DND-41 (cell line): ENCODE results near the gene TBC1D1.

Experiments used
- EZH2 ChIP-seq: IDR thresholded peaks from 3 replicates; pipeline ENCODE4 v1.6.1; 2012; ENCODE audit warnings: borderline replicate concordance, low read depth, mild to moderate bottlenecking, moderate library complexity, low read length, inconsistent platforms; ENCODE audit not compliant: severe bottlenecking
- TF ChIP-seq, protein P1 (sequence below): IDR thresholded peaks from 2 replicates; pipeline ENCODE4 v1.5.1; 2012; ENCODE audit warnings: borderline replicate concordance, low read length, moderate library complexity, mild to moderate bottlenecking; ENCODE audit not compliant: poor library complexity, severe bottlenecking; ENCODE audit errors: extremely low read depth

DNA sequence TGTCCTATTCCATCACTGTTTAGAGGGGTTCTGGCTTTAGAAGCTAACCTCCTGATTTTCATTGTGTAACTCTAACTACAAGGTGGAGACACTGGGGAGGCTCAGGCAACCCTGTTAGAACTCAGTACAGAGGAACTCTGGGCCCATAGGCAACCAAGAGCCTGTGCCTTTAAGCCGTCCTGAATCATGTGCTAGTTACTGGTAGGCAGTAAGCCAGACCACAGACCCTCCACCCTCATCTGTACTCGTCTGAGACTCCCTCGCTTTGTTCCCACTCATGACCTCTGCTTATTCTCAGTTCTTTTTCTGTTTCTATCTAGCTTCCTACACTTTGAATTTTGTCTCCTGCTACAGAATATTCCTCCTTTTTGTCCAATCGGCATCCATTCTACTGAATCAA, 31.4 kb downstream of the TBC1D1 start:
- TF ChIP-seq, protein P1, sequence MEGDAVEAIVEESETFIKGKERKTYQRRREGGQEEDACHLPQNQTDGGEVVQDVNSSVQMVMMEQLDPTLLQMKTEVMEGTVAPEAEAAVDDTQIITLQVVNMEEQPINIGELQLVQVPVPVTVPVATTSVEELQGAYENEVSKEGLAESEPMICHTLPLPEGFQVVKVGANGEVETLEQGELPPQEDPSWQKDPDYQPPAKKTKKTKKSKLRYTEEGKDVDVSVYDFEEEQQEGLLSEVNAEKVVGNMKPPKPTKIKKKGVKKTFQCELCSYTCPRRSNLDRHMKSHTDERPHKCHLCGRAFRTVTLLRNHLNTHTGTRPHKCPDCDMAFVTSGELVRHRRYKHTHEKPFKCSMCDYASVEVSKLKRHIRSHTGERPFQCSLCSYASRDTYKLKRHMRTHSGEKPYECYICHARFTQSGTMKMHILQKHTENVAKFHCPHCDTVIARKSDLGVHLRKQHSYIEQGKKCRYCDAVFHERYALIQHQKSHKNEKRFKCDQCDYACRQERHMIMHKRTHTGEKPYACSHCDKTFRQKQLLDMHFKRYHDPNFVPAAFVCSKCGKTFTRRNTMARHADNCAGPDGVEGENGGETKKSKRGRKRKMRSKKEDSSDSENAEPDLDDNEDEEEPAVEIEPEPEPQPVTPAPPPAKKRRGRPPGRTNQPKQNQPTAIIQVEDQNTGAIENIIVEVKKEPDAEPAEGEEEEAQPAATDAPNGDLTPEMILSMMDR = no peak
- no peak for TF ChIP-seq EZH2
